Lower leg skin (tissue), 4 donors: Measurements from ENCODE around the gene SLC38A1. TPM values are rescaled to one million over a fixed set of nuclear protein-coding genes. Genes with fewer than 3 reads are reported as not detected.

Source experiments
- DNase-seq, 2 donors: peaks; one replicate each; pipeline ENCODE4 v3.0.0-alpha.2; 2019; ENCODE audit warnings: low spot score in 2 of 2
- H3K4me3 ChIP-seq: fragments of 200-600 bp; sonication (generic); 2 replicates; pipeline ENCODE4 v1.5.1; 2017; ENCODE audit warnings: mild to moderate bottlenecking, low read depth; ENCODE audit not compliant: poor library complexity, severe bottlenecking
- POLR2A ChIP-seq, 2 donors: fragments of 450-650 bp; IDR thresholded peaks; one replicate each; pipeline ENCODE4 v1.6.1; 2016 to 2017; ENCODE audit warnings: antibody characterized with exemption in 2 of 2, mild to moderate bottlenecking in 1 of 2, moderate library complexity in 1 of 2
- WGBS, 2 donors: methylation state at CpG; one replicate each; pipeline ENCODE4 v1.1.5; 2018; 5-methylcytosine and 5-hydroxymethylcytosine counted together
- intact Hi-C: fragments of 100-400 bp; cut with DNase I; formaldehyde crosslinking; loops from one replicate; pipeline ENCODE4 v1.15.0; 2023; ENCODE audit warnings: low total_unique reads
- total RNA-seq, 4 donors: library from RNA; depleted of rRNA; stranded (reverse); fragments of >200 nt; gene quantifications; one replicate each; pipeline ENCODE4 v1.1.0, GENCODE V29; 2016
- TF ChIP-seq, protein P1 (sequence below), 3 donors: fragments of 450-650 bp; IDR thresholded peaks; one replicate each; pipeline ENCODE4 v1.5.1; 2016; ENCODE audit warnings: antibody characterized with exemption in 3 of 3, mild to moderate bottlenecking in 3 of 3, moderate library complexity in 2 of 3

SLC38A1 gene
- total RNA-seq, result 100 to 1,000 TPM in 2 of 4 donors, 10 to 100 TPM in 2; 87.3 to 118 (median 102) TPM

DNA sequence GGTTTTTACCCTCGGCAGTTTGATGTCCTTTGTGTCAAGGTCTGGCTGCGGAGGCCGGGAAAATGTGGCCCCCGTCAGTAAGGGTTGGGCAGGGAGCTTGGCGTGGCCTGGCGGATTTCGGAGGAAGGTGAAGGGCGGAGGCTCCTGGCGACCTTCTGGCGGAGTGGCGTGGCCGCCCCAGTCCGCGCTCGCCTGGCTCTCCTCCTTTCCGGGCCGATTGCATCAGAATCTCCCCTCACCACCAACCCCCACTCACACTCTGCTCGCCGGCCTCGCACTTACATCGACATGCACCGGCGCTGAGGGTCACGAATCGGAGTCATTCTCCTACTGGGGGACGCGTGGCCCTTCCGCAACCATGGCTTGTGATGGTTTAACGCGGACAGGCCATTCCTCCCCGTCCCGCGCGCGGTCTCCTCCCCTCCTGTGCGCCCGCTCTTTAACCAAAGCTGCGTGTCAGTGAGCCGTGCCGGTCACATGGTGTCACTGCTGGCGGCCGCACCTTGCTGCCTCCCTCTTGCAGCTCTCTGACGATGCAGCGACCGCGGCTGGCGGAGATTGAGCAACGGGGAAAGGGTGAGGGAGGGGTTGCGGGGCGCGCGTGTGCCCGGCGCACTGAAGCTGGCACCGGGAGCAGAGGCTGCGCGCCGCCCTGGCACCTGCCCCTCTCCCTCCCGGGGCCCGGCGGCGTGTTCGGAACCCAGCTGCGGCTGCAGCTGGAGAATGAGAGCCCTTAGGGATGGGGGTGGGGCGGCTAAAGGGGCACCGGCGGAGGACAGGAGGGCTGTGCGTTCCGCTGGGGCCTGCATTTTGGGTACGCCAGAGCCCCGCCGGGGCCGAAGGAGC is at the start of gene SLC38A1:
Gene SLC38A1, minus strand, starts transcription at position 461 of the 846 bp plus-strand sequence. CDS start 29,243 bp downstream, outside the sequence.
- WGBS, 2 donors, result 1% methylated on average over 39 to 53 of the region's 73 CpGs
- H3K4me3 ChIP-seq, result peak within 1 kb of the TSS; percentile 60
- intact Hi-C loops, result no loop called here
- TF ChIP-seq, protein P1, sequence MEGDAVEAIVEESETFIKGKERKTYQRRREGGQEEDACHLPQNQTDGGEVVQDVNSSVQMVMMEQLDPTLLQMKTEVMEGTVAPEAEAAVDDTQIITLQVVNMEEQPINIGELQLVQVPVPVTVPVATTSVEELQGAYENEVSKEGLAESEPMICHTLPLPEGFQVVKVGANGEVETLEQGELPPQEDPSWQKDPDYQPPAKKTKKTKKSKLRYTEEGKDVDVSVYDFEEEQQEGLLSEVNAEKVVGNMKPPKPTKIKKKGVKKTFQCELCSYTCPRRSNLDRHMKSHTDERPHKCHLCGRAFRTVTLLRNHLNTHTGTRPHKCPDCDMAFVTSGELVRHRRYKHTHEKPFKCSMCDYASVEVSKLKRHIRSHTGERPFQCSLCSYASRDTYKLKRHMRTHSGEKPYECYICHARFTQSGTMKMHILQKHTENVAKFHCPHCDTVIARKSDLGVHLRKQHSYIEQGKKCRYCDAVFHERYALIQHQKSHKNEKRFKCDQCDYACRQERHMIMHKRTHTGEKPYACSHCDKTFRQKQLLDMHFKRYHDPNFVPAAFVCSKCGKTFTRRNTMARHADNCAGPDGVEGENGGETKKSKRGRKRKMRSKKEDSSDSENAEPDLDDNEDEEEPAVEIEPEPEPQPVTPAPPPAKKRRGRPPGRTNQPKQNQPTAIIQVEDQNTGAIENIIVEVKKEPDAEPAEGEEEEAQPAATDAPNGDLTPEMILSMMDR (IDR thresholded peaks at IDR 0.05), result no peak
- peak in 1 of 2 donors; percentile 5 for TF ChIP-seq POLR2A (IDR thresholded peaks at IDR 0.05)
- peak; percentile 84 to 98 for DNase-seq

DNA sequence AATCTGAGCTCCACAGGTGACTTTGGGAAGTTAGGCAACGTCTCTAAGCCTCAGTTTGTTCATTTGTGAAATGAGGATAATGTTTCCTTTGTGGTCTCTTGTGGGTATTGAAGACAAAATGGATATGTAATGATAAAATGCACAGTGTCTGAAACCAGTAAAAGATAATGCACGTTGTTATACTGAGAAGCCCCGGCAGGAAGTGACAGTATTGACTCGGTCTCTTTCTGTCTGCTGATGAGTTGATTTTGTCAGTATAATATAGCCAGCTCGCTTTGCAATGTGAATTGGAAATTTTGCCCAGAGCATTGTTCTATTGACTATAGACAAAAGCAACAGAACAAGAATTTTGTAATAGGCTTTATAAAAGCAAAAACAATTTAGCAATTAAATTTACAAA is 49.2 kb upstream of the SLC38A1 start:
- TF ChIP-seq POLR2A (IDR thresholded peaks at IDR 0.05), result no peak
- TF ChIP-seq, protein P1 (IDR thresholded peaks at IDR 0.05), result no peak
- no peak overlapping the region for H3K4me3 ChIP-seq
- intact Hi-C loops, result no loop called here
- no peak for DNase-seq
- 73% methylated on average over 5 of the region's 5 CpGs for WGBS, 2 donors

DNA sequence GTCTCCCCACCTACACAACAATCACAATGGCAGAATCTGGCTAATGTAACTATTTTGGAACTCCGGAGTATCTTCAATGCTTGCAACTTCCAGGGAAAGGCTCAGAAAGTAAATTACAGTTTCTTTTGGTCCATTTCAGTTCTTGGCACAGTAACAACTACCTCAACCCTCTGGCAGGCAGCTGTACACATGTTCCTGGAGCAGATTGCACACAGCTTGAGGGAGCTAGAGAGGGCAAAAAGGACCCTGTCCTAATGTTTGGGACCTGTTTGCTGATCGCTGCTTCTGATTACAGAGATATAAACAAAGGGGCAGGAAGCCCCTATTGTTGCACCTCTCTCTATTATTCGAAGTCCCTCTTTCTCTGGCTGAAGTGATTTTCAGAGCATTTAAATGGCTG is 35.2 kb upstream of the SLC38A1 start:
- TF ChIP-seq, protein P1 (IDR thresholded peaks at IDR 0.05), result no peak
- no peak for TF ChIP-seq POLR2A (IDR thresholded peaks at IDR 0.05)
- no peak overlapping the region for H3K4me3 ChIP-seq
- WGBS, 2 donors, result 56 to 64% methylated on average over 3 of the region's 3 CpGs
- DNase-seq, result no peak
- intact Hi-C loops, result loop anchor here (2.0 kb wide), 1 partner anchor 15 kb away; no protein-coding TSS in a partner anchor

DNA sequence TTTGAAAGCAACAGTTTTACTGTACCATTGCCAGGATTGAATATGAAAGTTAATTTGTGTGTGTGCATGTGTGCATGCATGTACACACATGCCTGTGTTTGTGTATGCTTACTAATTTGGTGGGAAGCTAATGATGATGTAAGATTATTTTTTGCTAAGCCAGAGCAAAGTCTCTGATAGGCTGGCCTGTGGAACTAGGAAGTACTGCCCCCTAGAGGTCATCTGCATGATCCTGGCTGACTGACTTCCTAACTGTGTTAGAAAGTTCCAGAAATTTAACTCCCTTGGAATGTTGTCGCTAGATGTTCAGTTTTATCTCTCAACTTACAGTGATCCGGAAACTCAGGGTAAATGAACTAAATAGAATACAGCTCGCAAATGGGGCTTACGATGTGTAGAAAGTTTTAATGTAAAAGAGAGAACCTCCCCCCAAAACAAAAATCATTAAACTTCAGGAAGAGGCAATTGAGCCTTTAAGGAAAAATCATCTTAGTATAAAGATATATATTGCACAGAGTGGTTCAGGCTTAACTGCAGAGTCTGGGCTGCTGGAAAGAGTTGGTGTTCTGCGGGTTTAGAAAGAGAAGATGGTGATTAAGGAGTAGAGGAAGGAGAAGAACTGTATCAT is 34.3 kb upstream of the SLC38A1 start:
- intact Hi-C loops, result no loop called here
- WGBS, 2 donors, result 86 to 95% methylated on average over 5 of the region's 5 CpGs
- no peak overlapping the region for H3K4me3 ChIP-seq
- TF ChIP-seq, protein P1 (IDR thresholded peaks at IDR 0.05), result no peak
- no peak for TF ChIP-seq POLR2A (IDR thresholded peaks at IDR 0.05)
- no peak for DNase-seq

DNA sequence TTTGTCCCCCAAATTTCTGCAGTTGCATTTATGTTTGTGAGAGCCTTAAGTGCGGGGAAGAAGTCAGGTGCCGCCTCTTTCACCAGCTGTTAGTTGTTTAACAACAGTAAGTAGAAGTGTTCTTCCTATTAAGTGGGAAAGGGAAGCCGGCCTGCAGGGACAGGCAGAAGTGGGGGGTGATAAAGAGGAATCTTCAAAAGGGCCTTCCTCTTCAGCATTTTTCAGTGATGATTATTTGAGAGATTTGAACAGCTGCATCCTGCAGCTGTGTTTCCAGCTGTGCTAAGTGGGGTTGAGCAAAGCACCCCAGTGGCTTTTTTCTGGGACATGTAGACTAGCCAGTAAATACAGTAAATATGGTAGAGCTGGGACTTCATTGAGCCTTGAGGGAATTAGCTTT is 32.1 kb upstream of the SLC38A1 start:
- H3K4me3 ChIP-seq, result no peak overlapping the region
- WGBS, 2 donors, result 57 to 60% methylated on average over 3 of the region's 3 CpGs
- intact Hi-C loops, result no loop called here
- no peak for DNase-seq
- TF ChIP-seq, protein P1 (IDR thresholded peaks at IDR 0.05), result no peak
- no peak for TF ChIP-seq POLR2A (IDR thresholded peaks at IDR 0.05)
